Epithelial cell of proximal tubule (primary cell): ENCODE data around the gene ITGA4. TPM values are rescaled to one million over a fixed set of nuclear protein-coding genes. Genes with fewer than 3 reads are reported as not detected.
A peak's percentile ranks its signal among the peaks of the same experiment; 100 is the strongest.

ENCODE experiments used
- DNase-seq: peaks from one replicate; pipeline ENCODE4 v3.0.0-alpha.2; 2011; ENCODE audit warnings: low read depth
- H3K4me3 ChIP-seq: 2 replicates; pipeline ENCODE4 v1.5.1; 2011; ENCODE audit warnings: low read depth, mild to moderate bottlenecking, low read length
- CTCF ChIP-seq: conservative IDR thresholded peaks from 2 replicates; pipeline ENCODE4 v1.5.1; 2012; ENCODE audit warnings: low read depth, mild to moderate bottlenecking, low read length
- total RNA-seq: library from RNA; depleted of rRNA; stranded (reverse); fragments of >200 nt; gene quantifications from 2 replicates; pipeline ENCODE4 v1.2.3, GENCODE V29; 2015

Gene ITGA4
- total RNA-seq, 1 donor from 2014 or later, result 22.5 TPM

GRCh38 chr2:181421464-181421863, 35.7 kb upstream of the ITGA4 start:
- no peak overlapping the region for H3K4me3 ChIP-seq
- no peak for TF ChIP-seq CTCF

GRCh38 chr2:181426672-181427071, 30.5 kb upstream of the ITGA4 start:
- TF ChIP-seq CTCF, result no peak
- no peak overlapping the region for H3K4me3 ChIP-seq
- no peak for DNase-seq

More at GRCh38 chr2:181421464-181421863, 35.7 kb upstream of the ITGA4 start:
- DNase-seq, result no peak

DNA sequence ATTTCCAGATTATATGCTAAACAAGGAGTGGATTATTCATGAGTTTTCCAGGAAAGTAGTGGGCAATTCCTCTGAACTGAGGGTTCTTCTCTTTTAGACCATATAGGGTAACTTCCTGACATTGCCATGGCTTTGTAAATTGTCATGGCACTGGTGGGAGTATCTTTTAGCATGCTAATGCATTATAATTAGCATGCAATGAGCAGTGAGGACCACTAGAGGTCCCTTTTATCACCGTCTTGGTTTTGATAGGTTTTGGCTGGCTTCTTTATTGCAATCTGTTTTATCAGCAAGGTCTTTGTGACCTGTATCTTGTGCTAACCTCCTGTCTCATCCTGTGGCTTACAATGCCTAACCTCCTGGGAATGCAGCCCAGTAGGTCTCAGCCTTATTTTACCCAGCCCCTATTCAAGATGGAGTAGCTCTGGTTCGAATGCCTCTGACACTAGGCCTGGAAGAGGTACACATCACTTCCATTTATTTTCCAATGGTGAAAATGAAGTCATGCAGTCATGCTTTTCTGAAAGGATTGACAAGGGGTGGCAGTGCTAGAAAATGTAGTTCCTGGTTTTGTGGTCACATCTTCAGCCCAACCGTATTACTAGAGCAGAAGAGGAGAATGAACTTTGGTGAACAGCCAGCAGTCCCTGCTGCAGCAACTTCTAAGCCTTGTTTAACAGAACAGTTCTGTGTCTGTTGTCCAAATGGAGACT, 26.6 kb upstream of the ITGA4 start:
- no peak overlapping the region for H3K4me3 ChIP-seq
- no peak for DNase-seq
- peak; percentile 41 for TF ChIP-seq CTCF

- H3K4me3 ChIP-seq, result no peak overlapping the region
- TF ChIP-seq CTCF, result peak; percentile 7
- no peak for DNase-seq
These were observed 25.5 kb upstream of the ITGA4 start for GRCh38 chr2:181431674-181432073.

DNA sequence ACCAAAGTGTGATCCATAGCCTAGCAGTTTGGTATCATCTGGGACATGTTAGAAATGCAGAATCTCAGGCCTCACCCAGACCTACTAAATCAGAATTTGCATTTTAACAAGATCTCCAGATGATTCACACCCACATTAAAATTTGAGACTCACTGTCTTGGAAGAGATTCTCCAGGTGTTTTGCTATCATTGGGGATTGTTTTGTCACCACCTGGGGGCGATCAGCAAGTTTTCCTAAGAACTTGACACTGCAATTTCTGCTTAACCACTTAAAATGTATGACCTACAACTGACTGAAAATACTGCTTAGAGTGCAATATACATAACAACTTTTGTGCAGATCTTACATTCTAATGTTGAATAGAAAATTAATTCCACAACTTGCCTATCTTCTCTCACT, 18.9 kb upstream of the ITGA4 start:
- TF ChIP-seq CTCF, result peak; percentile 48
- no peak for DNase-seq
- no peak overlapping the region for H3K4me3 ChIP-seq

- DNase-seq, result no peak
- no peak overlapping the region for H3K4me3 ChIP-seq
- no peak for TF ChIP-seq CTCF
These were observed 16.8 kb upstream of the ITGA4 start for GRCh38 chr2:181440344-181440743.

GRCh38 chr2:181440919-181441318, 16.3 kb upstream of the ITGA4 start:
- no peak for TF ChIP-seq CTCF
- H3K4me3 ChIP-seq, result no peak overlapping the region
- DNase-seq, result no peak
